GM12878 (cell line): ENCODE measurements around the gene FAM193A. TPM values are rescaled to one million over a fixed set of nuclear protein-coding genes. Genes with fewer than 3 reads are reported as not detected.

Source experiments
- ATAC-seq: fragments of 200-7000 bp; cut with Tn5 transposase; 3 replicates; pipeline ENCODE4 v1.9.1; 2020; ENCODE audit warnings: mild to moderate bottlenecking, moderate library complexity
- BruUV-seq: library from RNA; stranded (reverse); fragments of 400-500 nt; replicated peaks from 2 replicates; lab custom pipeline; 2021; lab: Mats Ljungman, UMichigan
- CTCF ChIA-PET: fragments of 300-600 bp; sonication (Branson Sonifier 250); formaldehyde crosslinking; extraction: SDS; loops from one replicate; lab custom pipeline; 2021; ENCODE audit warnings: inconsistent platforms; lab: Yijun Ruan, JAX
- POLR2A ChIA-PET: fragments of 350-600 bp; formaldehyde crosslinking; extraction: SDS; loops from one replicate; lab custom pipeline; 2021; ENCODE audit warnings: inconsistent platforms; lab: Charles Lee
- RAD21 ChIA-PET: fragments of 300-600 bp; sonication (Branson Sonifier 250); formaldehyde crosslinking; loops from one replicate; lab custom pipeline; 2023; ENCODE audit warnings: antibody characterized with exemption; ENCODE audit not compliant: unreplicated experiment; lab: Charles Lee
- SMC1A ChIA-PET: fragments of 300-600 bp; sonication (Branson Sonifier 250); formaldehyde crosslinking; loops from one replicate; lab custom pipeline; 2023; ENCODE audit not compliant: unreplicated experiment, uncharacterized antibody; lab: Charles Lee
- DNase-seq: peaks from one replicate; pipeline ENCODE4 v3.0.0-alpha.2; 2011; ENCODE audit warnings: low read depth, low spot score
- FAIRE-seq: peaks from 3 replicates; lab custom pipeline; 2011; peaks lifted over from hg19 to GRCh38; lab: Jason Lieb, UNC
- H2AFZ ChIP-seq: 2 replicates; pipeline ENCODE4 v1.6.0; 2011; ENCODE audit warnings: low read depth, low read length, control low read depth; ENCODE audit not compliant: control insufficient read depth
- H3K27ac ChIP-seq: 2 replicates; pipeline ENCODE4 v1.5.1; 2011; ENCODE audit warnings: control low read depth; ENCODE audit not compliant: control insufficient read depth, insufficient read depth
- H3K27me3 ChIP-seq, 2 experiments: replicated peaks in 1 of 2; 2 replicates each; pipeline versions ENCODE4 v1.6.0 to v1.6.1; 2011; ENCODE audit warnings: low read length in 1 of 2; ENCODE audit not compliant: control insufficient read depth in 2 of 2, insufficient read depth in 2 of 2
- H3K36me3 ChIP-seq, 2 experiments: 2 replicates each; pipeline ENCODE4 v1.5.1; 2011; ENCODE audit warnings: low read length in 1 of 2; ENCODE audit not compliant: control insufficient read depth in 2 of 2, insufficient read depth in 2 of 2
- H3K4me1 ChIP-seq: 2 replicates; pipeline ENCODE4 v1.6.1; 2011; ENCODE audit warnings: mild to moderate bottlenecking, low read length, moderate library complexity, mixed read lengths; ENCODE audit not compliant: control insufficient read depth, insufficient read depth
- H3K4me2 ChIP-seq: 2 replicates; pipeline ENCODE4 v1.6.0; 2011; ENCODE audit warnings: control low read depth; ENCODE audit not compliant: control insufficient read depth, insufficient read depth
- H3K4me3 ChIP-seq: fragments of 200-600 bp; sonication (generic); 2 replicates; pipeline ENCODE4 v1.5.1; 2016
- H3K79me2 ChIP-seq: 2 replicates; pipeline ENCODE4 v1.6.0; 2011; ENCODE audit warnings: low read length; ENCODE audit not compliant: control insufficient read depth, insufficient read depth
- H3K9ac ChIP-seq: 2 replicates; pipeline ENCODE4 v1.8.0; 2011; ENCODE audit warnings: low read length, control low read depth, mixed read lengths; ENCODE audit not compliant: control insufficient read depth, insufficient read depth
- H3K9me3 ChIP-seq: replicated peaks from 3 replicates; pipeline ENCODE4 v1.5.1; 2011; ENCODE audit warnings: mild to moderate bottlenecking, low read length; ENCODE audit not compliant: control insufficient read depth, insufficient read depth
- H4K20me1 ChIP-seq: 2 replicates; pipeline ENCODE4 v1.6.0; 2011; ENCODE audit not compliant: control insufficient read depth, insufficient read depth
- ATF7 ChIP-seq: fragments of 450-650 bp; IDR thresholded peaks from 2 replicates; pipeline ENCODE4 v1.6.1; 2016; ENCODE audit warnings: low read depth, mild to moderate bottlenecking
- BCL3 ChIP-seq: IDR thresholded peaks from 2 replicates; pipeline ENCODE4 v1.6.1; 2011; ENCODE audit warnings: borderline replicate concordance, low read depth, mild to moderate bottlenecking, moderate library complexity, low read length; ENCODE audit not compliant: insufficient read depth, poor library complexity, severe bottlenecking
- CBX5 ChIP-seq: sonication (generic); IDR thresholded peaks from 2 replicates; pipeline ENCODE4 v1.6.1; 2016; ENCODE audit warnings: low read depth, moderate library complexity, mild to moderate bottlenecking, inconsistent platforms
- HDAC2 ChIP-seq: fragments of 200-600 bp; sonication (generic); IDR thresholded peaks from 2 replicates; pipeline ENCODE4 v1.6.1; 2017
- IRF4 ChIP-seq: IDR thresholded peaks from 2 replicates; pipeline ENCODE4 v1.6.1; 2011; ENCODE audit warnings: low read depth, low read length
- KLF5 ChIP-seq: fragments of 450-650 bp; IDR thresholded peaks from 2 replicates; pipeline ENCODE4 v1.6.1; 2014; ENCODE audit warnings: mild to moderate bottlenecking; ENCODE audit not compliant: partially characterized antibody
- NFYB ChIP-seq: IDR thresholded peaks from 2 replicates; pipeline ENCODE4 v1.6.1; 2011; ENCODE audit warnings: low read depth, mild to moderate bottlenecking, low read length, improper control_type of control experiment, moderate library complexity; ENCODE audit not compliant: insufficient read depth
- NR2C2 ChIP-seq: IDR thresholded peaks from 2 replicates; pipeline ENCODE4 v1.6.1; 2011; ENCODE audit warnings: borderline replicate concordance, low read depth; ENCODE audit not compliant: control insufficient read depth, insufficient read length
- NR2F1 ChIP-seq: fragments of 450-650 bp; conservative IDR thresholded peaks from 2 replicates; pipeline ENCODE4 v1.6.1; 2017; ENCODE audit warnings: mild to moderate bottlenecking
- POU2F2 ChIP-seq: IDR thresholded peaks from 3 replicates; pipeline ENCODE4 v1.6.1; 2011; ENCODE audit warnings: low read depth, mild to moderate bottlenecking, low read length, borderline replicate concordance
- RAD21 ChIP-seq: IDR thresholded peaks from 2 replicates; pipeline ENCODE4 v1.6.1; 2011; ENCODE audit warnings: mild to moderate bottlenecking, low read depth, low read length, moderate library complexity; ENCODE audit not compliant: insufficient read depth
- SIN3A ChIP-seq: IDR thresholded peaks from 2 replicates; pipeline ENCODE4 v1.6.1; 2012; ENCODE audit warnings: low read depth, low read length, improper control_type of control experiment
- SMARCA5 ChIP-seq: fragments of 450-650 bp; IDR thresholded peaks from 2 replicates; pipeline ENCODE4 v1.6.1; 2017; ENCODE audit warnings: mild to moderate bottlenecking
- SREBF1 ChIP-seq: IDR thresholded peaks from 2 replicates; pipeline ENCODE4 v1.6.1; 2012; ENCODE audit warnings: mild to moderate bottlenecking, low read length
- TCF3 ChIP-seq: IDR thresholded peaks from 2 replicates; pipeline ENCODE4 v1.6.1; 2012; ENCODE audit warnings: low read depth, mild to moderate bottlenecking, low read length, borderline replicate concordance; ENCODE audit not compliant: insufficient read depth
- ZBTB40 ChIP-seq: fragments of 450-650 bp; IDR thresholded peaks from 2 replicates; pipeline ENCODE4 v1.6.1; 2016; ENCODE audit warnings: mild to moderate bottlenecking, moderate library complexity, borderline replicate concordance
- WGBS: methylation state at CpG from one replicate; pipeline ENCODE4 v1.1.6; 2016; ENCODE audit warnings: low lambda C conversion rate; ENCODE audit not compliant: insufficient replicate concordance, insufficient coverage; ENCODE audit errors: missing lambda C conversion rate; 5-methylcytosine and 5-hydroxymethylcytosine counted together
- in situ Hi-C: fragments of 300-500 bp; cut with MboI; formaldehyde crosslinking; loops from 9 replicates; pipeline ENCODE4 v1.14.3; 2018; ENCODE audit warnings: mixed read lengths
- intact Hi-C: fragments of 100-400 bp; cut with micrococcal nuclease; formaldehyde crosslinking; loops from one replicate; pipeline ENCODE4 v1.14.2; 2022; ENCODE audit not compliant: unreplicated experiment
- polyA plus RNA-seq, 11 experiments: library from polyadenylated mRNA; depleted of rRNA in 4 of 11; unstranded in 6 of 11; stranded (reverse) in 5 of 11; fragments of >200 nt; fragmentation: Nextera tagmentation in 4 of 11; fragmentation: Illumina TruSeq in 1 of 11; extraction: Ambion mirVana in 4 of 11; extraction: Trizol in 1 of 11; gene quantifications; 1 replicate in 1 of 11; 2 replicates in 10 of 11; pipeline versions ENCODE4 v1.2.1 to v1.2.3, GENCODE V29; 2011 to 2016; ENCODE audit warnings: inconsistent platforms in 2 of 11, missing spikeins in 2 of 11, low read depth in 1 of 11
- total RNA-seq, 4 experiments: library from RNA; depleted of rRNA in 3 of 4; stranded (reverse); fragments of >200 nt in 3 of 4; fragmentation: Illumina TruSeq in 1 of 4; extraction: Trizol in 1 of 4; gene quantifications; 2 replicates each; pipeline versions ENCODE4 v1.2.1 to v1.2.3, GENCODE V29; 2013 to 2021
- TF ChIP-seq, protein P1 (sequence below): fragments of 450-650 bp; IDR thresholded peaks from 2 replicates; pipeline ENCODE4 v1.6.1; 2017; ENCODE audit warnings: borderline replicate concordance

FAM193A gene
- total and polyA plus RNA-seq, 10 of the 15 experiments (the other 5 are each of a cell fraction or from before 2014, with no cell fraction given) = 0.52 to 23.3 (median 7.4) TPM

GRCh38 chr4:2694691-2695090, 158.2 kb downstream of the FAM193A start:
- no peak overlapping the region for H3K27ac ChIP-seq
- RAD21 ChIA-PET = interaction anchor here (0.8 to 2.5 kb wide), 3 partner anchors 8 to 167 kb away, joined by 3 to 24 read pairs (median 6); no protein-coding TSS in a partner anchor
- peaks cover 23 to 33% of the 10 kb centered on the region in 2 experiments for H3K36me3 ChIP-seq
- no TSS peak for BruUV-seq
- H3K9ac ChIP-seq = no peak overlapping the region
- no peak overlapping the region for H3K4me3 ChIP-seq
- in situ Hi-C loops = no loop called here
- no peak overlapping the region for H2AFZ ChIP-seq
- no peak overlapping the region for H3K4me2 ChIP-seq
- H4K20me1 ChIP-seq = no peaks in the 10 kb centered on the region
- SMC1A ChIA-PET = interaction anchor here (0.6 to 2.0 kb wide), 3 partner anchors 17 to 93 kb away, joined by 3 to 5 read pairs (median 3); no protein-coding TSS in a partner anchor
- peaks cover 49% of the 10 kb centered on the region for H3K4me1 ChIP-seq
- CTCF ChIA-PET = interaction anchor here (0.5 to 0.9 kb wide), 2 partner anchors 86 to 249 kb away, joined by 3 read pairs; no protein-coding TSS in a partner anchor
- peaks cover 2% of the 10 kb centered on the region; the same call in 1 of the 2 replicates for H3K79me2 ChIP-seq
- DNase-seq = no peak
- POLR2A ChIA-PET = interaction anchor here (0.5 to 2.0 kb wide), 3 partner anchors 12 to 242 kb away, joined by 3 to 15 read pairs (median 5); no protein-coding TSS in a partner anchor
- FAIRE-seq = no peak
- WGBS = 41% methylated on average over 16 of the region's 16 CpGs
- ATAC-seq = no peak
- H3K27me3 ChIP-seq = no peaks in the 10 kb centered on the region
- no peaks in the 10 kb centered on the region for H3K9me3 ChIP-seq
- intact Hi-C loops = loop anchor here (5.0 kb wide), 1 partner anchor 268 kb away; the partner anchor contains the start of genes GRK4 and NOP14
- TF ChIP-seq NFYB (no peak), NR2C2 (no peak), SMARCA5 (no peak), CBX5 (no peak), NR2F1 (no peak), TCF3 (no peak), SREBF1 (no peak), HDAC2 (no peak), RAD21 (no peak), IRF4 (no peak), SIN3A (no peak), ZBTB40 (no peak), KLF5 (no peak), BCL3 (no peak), ATF7 (no peak), POU2F2 (no peak)
- TF ChIP-seq, protein P1, sequence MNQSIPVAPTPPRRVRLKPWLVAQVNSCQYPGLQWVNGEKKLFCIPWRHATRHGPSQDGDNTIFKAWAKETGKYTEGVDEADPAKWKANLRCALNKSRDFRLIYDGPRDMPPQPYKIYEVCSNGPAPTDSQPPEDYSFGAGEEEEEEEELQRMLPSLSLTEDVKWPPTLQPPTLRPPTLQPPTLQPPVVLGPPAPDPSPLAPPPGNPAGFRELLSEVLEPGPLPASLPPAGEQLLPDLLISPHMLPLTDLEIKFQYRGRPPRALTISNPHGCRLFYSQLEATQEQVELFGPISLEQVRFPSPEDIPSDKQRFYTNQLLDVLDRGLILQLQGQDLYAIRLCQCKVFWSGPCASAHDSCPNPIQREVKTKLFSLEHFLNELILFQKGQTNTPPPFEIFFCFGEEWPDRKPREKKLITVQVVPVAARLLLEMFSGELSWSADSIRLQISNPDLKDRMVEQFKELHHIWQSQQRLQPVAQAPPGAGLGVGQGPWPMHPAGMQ = no peak
